NB4 (cell line): ENCODE data around the gene ROR2.

Experiments
- DNase-seq: peaks from one replicate; pipeline ENCODE4 v3.0.0; 2010; ENCODE audit warnings: low read depth
- H3K4me3 ChIP-seq: one replicate; pipeline ENCODE4 v1.5.1; 2011; ENCODE audit warnings: mild to moderate bottlenecking, low read depth, low read length, moderate library complexity
- CTCF ChIP-seq: IDR thresholded peaks from one replicate; pipeline ENCODE4 v1.5.1; 2012; ENCODE audit warnings: low read depth, low read length
- MAX ChIP-seq: IDR thresholded peaks from 2 replicates; pipeline ENCODE4 v1.6.1; 2011; ENCODE audit warnings: low read depth, low read length
- MYC ChIP-seq: IDR thresholded peaks from 2 replicates; pipeline ENCODE4 v1.6.1; 2011; ENCODE audit warnings: low read depth, low read length
- POLR2A ChIP-seq: IDR thresholded peaks from 2 replicates; pipeline ENCODE4 v1.6.1; 2011; ENCODE audit warnings: mild to moderate bottlenecking; ENCODE audit not compliant: insufficient read length; ENCODE audit errors: extremely low read depth

ROR2 gene

GRCh38 chr9:91839926-91840465, 110.0 kb downstream of the ROR2 start:
- no peak for TF ChIP-seq MAX
- TF ChIP-seq MYC: no peak
- no peak for TF ChIP-seq CTCF
- no peak for TF ChIP-seq POLR2A
- no peak overlapping the region for H3K4me3 ChIP-seq
- no peak for DNase-seq

- DNase-seq: no peak
- no peak overlapping the region for H3K4me3 ChIP-seq
- TF ChIP-seq MYC: no peak
- TF ChIP-seq POLR2A: no peak
Observed at GRCh38 chr9:91837981-91838731, 111.9 kb downstream of the ROR2 start.

- TF ChIP-seq MYC (no peak), POLR2A (no peak), CTCF (no peak), MAX (no peak)
- H3K4me3 ChIP-seq: no peak overlapping the region
- DNase-seq: no peak
Observed at GRCh38 chr9:91836515-91836914, 113.5 kb downstream of the ROR2 start.

- peak; percentile 29 for DNase-seq
- no peak overlapping the region for H3K4me3 ChIP-seq
- TF ChIP-seq MYC (no peak), MAX (peak; percentile 36; the same call in 1 of the 2 replicates), POLR2A (no peak), CTCF (no peak)
Observed at GRCh38 chr9:91835632-91836031, 114.4 kb downstream of the ROR2 start.

GRCh38 chr9:91835216-91835615, 114.8 kb downstream of the ROR2 start:
- no peak overlapping the region for H3K4me3 ChIP-seq
- no peak for DNase-seq
- TF ChIP-seq CTCF (no peak), MAX (no peak), POLR2A (no peak), MYC (no peak)

GRCh38 chr9:91834740-91835139, 115.3 kb downstream of the ROR2 start:
- no peak for DNase-seq
- TF ChIP-seq POLR2A (no peak), MAX (no peak), MYC (no peak), CTCF (no peak)
- H3K4me3 ChIP-seq: no peak overlapping the region
